HEK293T (cell line): ENCODE measurements around the gene ENTPD8.

Source experiments
- ARNT ChIP-seq: fragments of 450-650 bp; IDR thresholded peaks from 2 replicates; pipeline ENCODE4 v1.6.1; 2017; ENCODE audit warnings: mild to moderate bottlenecking
- BHLHE40 ChIP-seq: fragments of 450-650 bp; IDR thresholded peaks from 2 replicates; pipeline ENCODE4 v1.6.1; 2016; ENCODE audit warnings: mild to moderate bottlenecking, moderate library complexity, borderline replicate concordance
- CTBP1 ChIP-seq: fragments of 450-650 bp; IDR thresholded peaks from 2 replicates; pipeline ENCODE4 v1.6.1; 2016; ENCODE audit warnings: borderline replicate concordance
- FOXA1 ChIP-seq: fragments of 450-650 bp; IDR thresholded peaks from 2 replicates; pipeline ENCODE4 v1.6.1; 2016; ENCODE audit warnings: mild to moderate bottlenecking
- FOXM1 ChIP-seq: fragments of 450-650 bp; IDR thresholded peaks from 2 replicates; pipeline ENCODE4 v1.6.1; 2017; ENCODE audit warnings: mild to moderate bottlenecking, borderline replicate concordance
- L3MBTL2 ChIP-seq: fragments of 450-650 bp; conservative IDR thresholded peaks from 2 replicates; pipeline ENCODE4 v1.6.1; 2016; ENCODE audit warnings: mild to moderate bottlenecking
- NFRKB ChIP-seq: fragments of 450-650 bp; IDR thresholded peaks from 2 replicates; pipeline ENCODE4 v1.6.1; 2016; ENCODE audit warnings: mild to moderate bottlenecking, moderate library complexity
- SP1 ChIP-seq: fragments of 450-650 bp; IDR thresholded peaks from 2 replicates; pipeline ENCODE4 v1.6.1; 2017
- SUZ12 ChIP-seq: fragments of 450-650 bp; IDR thresholded peaks from 2 replicates; pipeline ENCODE4 v1.6.1; 2016; ENCODE audit warnings: mild to moderate bottlenecking
- ZNF384 ChIP-seq: fragments of 450-650 bp; IDR thresholded peaks from 2 replicates; pipeline ENCODE4 v1.6.1; 2016
- TF ChIP-seq, protein P1 (sequence below): fragments of 450-650 bp; IDR thresholded peaks from 2 replicates; pipeline ENCODE4 v1.6.1; 2016

GRCh38 chr9:137428311-137428630 lies 12.9 kb downstream of the ENTPD8 start:
- TF ChIP-seq SUZ12 (no peak), L3MBTL2 (no peak), FOXA1 (no peak), NFRKB (no peak), ARNT (no peak), FOXM1 (no peak), ZNF384 (no peak), BHLHE40 (no peak), SP1 (no peak), CTBP1 (no peak)
- TF ChIP-seq, protein P1, sequence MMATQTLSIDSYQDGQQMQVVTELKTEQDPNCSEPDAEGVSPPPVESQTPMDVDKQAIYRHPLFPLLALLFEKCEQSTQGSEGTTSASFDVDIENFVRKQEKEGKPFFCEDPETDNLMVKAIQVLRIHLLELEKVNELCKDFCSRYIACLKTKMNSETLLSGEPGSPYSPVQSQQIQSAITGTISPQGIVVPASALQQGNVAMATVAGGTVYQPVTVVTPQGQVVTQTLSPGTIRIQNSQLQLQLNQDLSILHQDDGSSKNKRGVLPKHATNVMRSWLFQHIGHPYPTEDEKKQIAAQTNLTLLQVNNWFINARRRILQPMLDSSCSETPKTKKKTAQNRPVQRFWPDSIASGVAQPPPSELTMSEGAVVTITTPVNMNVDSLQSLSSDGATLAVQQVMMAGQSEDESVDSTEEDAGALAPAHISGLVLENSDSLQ, result no peak
